H7 (cell line): Measurements from ENCODE around the gene BCL11A. TPM values are rescaled to one million over a fixed set of nuclear protein-coding genes. Genes with fewer than 3 reads are reported as not detected.

Experiments
- DNase-seq: peaks from one replicate; pipeline ENCODE4 v3.0.0; 2012
- H3K27me3 ChIP-seq: 2 replicates; pipeline ENCODE4 v1.6.0; 2011; ENCODE audit warnings: mild to moderate bottlenecking, low read length; ENCODE audit not compliant: control insufficient read depth, insufficient read depth
- H3K36me3 ChIP-seq: replicated peaks from 2 replicates; pipeline ENCODE4 v1.5.1; 2011; ENCODE audit warnings: low read length; ENCODE audit not compliant: control insufficient read depth, insufficient read depth
- H3K4me3 ChIP-seq: 2 replicates; pipeline ENCODE4 v1.5.1; 2011; ENCODE audit warnings: low read depth, mild to moderate bottlenecking, control low read depth, low read length, moderate library complexity; ENCODE audit not compliant: insufficient read depth
- total RNA-seq: library from RNA; depleted of rRNA; stranded (reverse); fragments of >200 nt; shearing (Covaris generic); gene quantifications from 2 replicates; pipeline ENCODE4 v1.2.3, GENCODE V29; 2014

Gene BCL11A
- total RNA-seq, 1 experiment from 2014 or later: 30.5 TPM

GRCh38 chr2:60519231-60519863 is 34.1 kb downstream of the BCL11A start:
- H3K36me3 ChIP-seq: no peaks in the 10 kb centered on the region
- H3K4me3 ChIP-seq: no peak overlapping the region
- H3K27me3 ChIP-seq: no peaks in the 10 kb centered on the region
- no peak for DNase-seq

- no peak for DNase-seq
- H3K27me3 ChIP-seq: no peaks in the 10 kb centered on the region
- H3K4me3 ChIP-seq: no peak overlapping the region
- peaks cover 2% of the 10 kb centered on the region; the same call in 1 of the 2 replicates for H3K36me3 ChIP-seq
Observed at GRCh38 chr2:60518567-60518966, 34.9 kb downstream of the BCL11A start.

GRCh38 chr2:60517446-60517845 is 36.0 kb downstream of the BCL11A start:
- H3K27me3 ChIP-seq: no peaks in the 10 kb centered on the region
- no peak overlapping the region for H3K4me3 ChIP-seq
- H3K36me3 ChIP-seq: peaks cover 2% of the 10 kb centered on the region; the same call in 1 of the 2 replicates
- DNase-seq: no peak

DNA sequence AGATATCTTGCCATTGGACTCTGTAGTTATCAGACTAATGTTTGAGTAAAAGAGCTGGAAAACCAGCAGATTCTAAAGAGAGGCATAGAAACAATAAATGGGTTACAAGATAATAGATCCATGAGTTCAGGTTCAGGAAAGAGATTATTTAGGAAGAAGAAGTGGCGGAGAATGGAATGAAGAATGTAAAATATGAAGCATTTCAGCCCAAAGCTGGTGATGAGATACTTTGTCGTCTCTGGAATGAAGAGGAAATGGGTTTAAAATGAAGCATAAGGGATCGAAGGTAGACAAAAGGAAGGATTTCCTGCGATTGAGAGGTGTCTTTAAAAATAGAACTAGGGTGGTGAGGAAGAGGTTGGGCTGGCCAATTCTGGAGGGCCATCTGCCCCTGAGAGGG is 36.6 kb downstream of the BCL11A start:
- DNase-seq: no peak

GRCh38 chr2:60516383-60516811 is 37.1 kb downstream of the BCL11A start:
- no peak for DNase-seq
- H3K4me3 ChIP-seq: no peak overlapping the region
- peaks cover 2% of the 10 kb centered on the region; the same call in 1 of the 2 replicates for H3K36me3 ChIP-seq
- no peaks in the 10 kb centered on the region for H3K27me3 ChIP-seq

More for the DNA sequence above, 36.6 kb downstream of the BCL11A start:
- Histone ChIP-seq H3K4me3 (no peak overlapping the region), H3K36me3 (peaks cover 2% of the 10 kb centered on the region; the same call in 1 of the 2 replicates), H3K27me3 (no peaks in the 10 kb centered on the region)

DNA sequence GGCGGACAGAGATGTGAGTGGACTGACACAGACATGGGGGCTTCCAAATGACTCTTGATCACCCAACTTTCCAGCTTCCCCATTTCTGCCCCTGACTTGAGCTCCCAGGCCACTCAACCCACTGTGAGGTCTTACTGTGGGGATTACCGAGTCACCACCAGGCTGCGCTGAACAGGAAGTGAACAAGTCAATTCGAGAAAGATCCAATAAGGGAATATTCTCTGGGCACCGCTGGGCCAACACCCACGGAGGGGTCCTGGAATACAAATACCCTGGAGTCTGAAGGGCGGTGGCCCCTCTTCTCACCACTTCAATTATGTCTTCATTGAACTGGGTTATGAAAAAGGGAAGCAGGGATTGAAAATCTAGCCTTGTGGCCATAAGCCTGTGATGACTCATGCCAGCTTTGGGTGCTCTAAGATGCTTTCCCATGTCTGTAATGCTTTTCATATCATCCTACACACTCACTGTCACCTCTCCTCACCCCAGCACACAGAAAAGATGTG is 37.7 kb downstream of the BCL11A start:
- DNase-seq: no peak
- Histone ChIP-seq H3K36me3 (peaks cover 2% of the 10 kb centered on the region; the same call in 1 of the 2 replicates), H3K4me3 (no peak overlapping the region), H3K27me3 (no peaks in the 10 kb centered on the region)

GRCh38 chr2:60513996-60514395 is 39.5 kb downstream of the BCL11A start:
- DNase-seq: no peak
- Histone ChIP-seq H3K36me3 (peaks cover 2% of the 10 kb centered on the region; the same call in 1 of the 2 replicates), H3K27me3 (no peaks in the 10 kb centered on the region), H3K4me3 (no peak overlapping the region)

- DNase-seq: no peak
- Histone ChIP-seq H3K36me3 (peaks cover 2% of the 10 kb centered on the region; the same call in 1 of the 2 replicates), H3K27me3 (no peaks in the 10 kb centered on the region), H3K4me3 (no peak overlapping the region)
Observed at GRCh38 chr2:60513191-60513590, 40.3 kb downstream of the BCL11A start.

DNA sequence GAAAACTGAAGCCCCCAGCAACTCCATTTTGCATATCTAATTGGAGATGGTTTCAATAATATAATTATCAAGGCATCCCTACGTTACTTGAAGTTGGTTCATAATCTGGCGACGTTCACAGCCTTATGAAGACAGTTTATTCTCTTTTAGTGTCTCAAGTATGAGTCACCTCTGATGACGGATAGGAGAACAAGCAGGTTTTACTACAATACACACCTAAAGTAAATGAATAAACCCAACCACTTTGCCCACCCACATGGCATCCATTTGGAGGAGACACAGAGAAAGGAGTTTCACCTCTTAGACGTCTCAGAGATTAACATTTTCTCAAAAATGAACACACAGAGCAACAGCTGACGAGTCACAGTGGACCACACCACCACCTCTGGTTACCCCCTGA is 40.8 kb downstream of the BCL11A start:
- peaks cover 2% of the 10 kb centered on the region; the same call in 1 of the 2 replicates for H3K36me3 ChIP-seq
- H3K4me3 ChIP-seq: no peak overlapping the region
- DNase-seq: no peak
- no peaks in the 10 kb centered on the region for H3K27me3 ChIP-seq

- no peak for DNase-seq
- Histone ChIP-seq H3K36me3 (peaks cover 2% of the 10 kb centered on the region; the same call in 1 of the 2 replicates), H3K4me3 (no peak overlapping the region), H3K27me3 (no peaks in the 10 kb centered on the region)
Observed at GRCh38 chr2:60512062-60512622, 41.3 kb downstream of the BCL11A start.

- Histone ChIP-seq H3K4me3 (no peak overlapping the region), H3K36me3 (peaks cover 2% of the 10 kb centered on the region; the same call in 1 of the 2 replicates), H3K27me3 (no peaks in the 10 kb centered on the region)
- DNase-seq: peak; percentile 56
Observed at GRCh38 chr2:60510713-60511112, 42.7 kb downstream of the BCL11A start.

GRCh38 chr2:60509066-60509465 is 44.4 kb downstream of the BCL11A start:
- H3K36me3 ChIP-seq: peaks cover 2% of the 10 kb centered on the region; the same call in 1 of the 2 replicates
- DNase-seq: no peak
- H3K27me3 ChIP-seq: no peaks in the 10 kb centered on the region
- H3K4me3 ChIP-seq: no peak overlapping the region

GRCh38 chr2:60508339-60508917 is 45.0 kb downstream of the BCL11A start:
- DNase-seq: no peak
- H3K4me3 ChIP-seq: no peak overlapping the region

DNA sequence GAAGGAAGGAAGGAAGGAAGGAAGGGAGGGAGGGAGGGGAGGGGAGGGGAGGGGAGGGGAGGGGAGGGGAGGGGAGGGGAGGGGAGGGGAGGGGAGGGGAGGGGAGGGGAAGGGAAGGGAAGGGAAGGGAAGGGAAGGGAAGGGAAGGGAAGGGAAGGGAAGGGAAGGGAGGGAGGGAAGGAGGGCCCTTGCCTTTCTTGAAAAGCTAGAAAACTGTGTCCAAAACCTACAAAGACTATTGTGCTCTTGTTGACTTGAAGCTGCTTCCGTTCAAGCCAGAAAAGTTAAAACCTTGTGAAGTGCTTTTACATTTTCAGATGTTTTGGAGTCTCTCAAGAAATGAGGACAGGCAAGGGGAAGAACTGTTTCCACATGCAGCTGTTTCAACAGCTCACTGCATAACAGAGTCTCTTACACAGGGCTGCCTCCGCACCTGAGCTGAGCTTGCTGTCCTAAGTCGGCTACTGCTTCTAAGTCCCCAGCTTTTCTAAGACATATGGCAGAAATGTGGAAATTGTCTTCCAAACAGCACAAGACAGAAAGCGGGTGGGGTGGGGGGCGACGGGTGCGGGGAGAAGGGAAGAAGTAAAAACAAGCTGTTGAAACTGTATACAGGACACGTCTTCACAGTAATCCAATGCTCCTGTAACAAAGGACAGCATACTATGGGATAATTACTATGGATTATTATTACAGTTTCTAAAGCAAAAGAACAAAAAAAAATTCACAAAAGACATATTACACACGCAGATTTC is 46.1 kb downstream of the BCL11A start:
- no peak for DNase-seq
- Histone ChIP-seq H3K36me3 (no peaks in the 10 kb centered on the region; the same call in 1 of the 2 replicates), H3K27me3 (no peaks in the 10 kb centered on the region), H3K4me3 (no peak overlapping the region)

More at GRCh38 chr2:60508339-60508917, 45.0 kb downstream of the BCL11A start:
- Histone ChIP-seq H3K36me3 (no peaks in the 10 kb centered on the region; the same call in 1 of the 2 replicates), H3K27me3 (no peaks in the 10 kb centered on the region)
